Gastrocnemius medialis (tissue), 4 donors: ENCODE measurements around the gene PPP2R1A. TPM values are rescaled to one million over a fixed set of nuclear protein-coding genes. Genes with fewer than 3 reads are reported as not detected.

ENCODE experiments used
- ATAC-seq, 2 donors: fragments of 150-250 bp; one replicate each; pipeline ENCODE4 v1.9.1; 2016
- DNase-seq, 2 donors: peaks; one replicate each; pipeline ENCODE4 v3.0.0-alpha.2; 2019
- H3K27ac ChIP-seq, 4 donors: fragments of 200-600 bp; sonication (generic); 1 replicate in 1 of 4; 2 replicates in 3 of 4; pipeline ENCODE4 v1.5.1; 2016 to 2018; ENCODE audit warnings: mild to moderate bottlenecking in 2 of 4, moderate library complexity in 1 of 4
- H3K27me3 ChIP-seq, 3 donors: fragments of 200-600 bp; sonication (generic) in 2 of 3; 1 replicate in 1 of 3; 2 replicates in 2 of 3; pipeline versions ENCODE4 v1.5.1 to v1.6.0; 2016 to 2019; ENCODE audit warnings: mild to moderate bottlenecking in 1 of 3, moderate library complexity in 1 of 3
- H3K36me3 ChIP-seq, 2 donors: fragments of 200-600 bp; sonication (generic) in 1 of 2; one replicate each; pipeline ENCODE4 v1.5.1; 2017 to 2018
- H3K4me1 ChIP-seq, 2 donors: fragments of 200-600 bp; sonication (generic) in 1 of 2; one replicate each; pipeline ENCODE4 v1.5.1; 2016 to 2017; ENCODE audit warnings: mild to moderate bottlenecking in 2 of 2
- H3K4me3 ChIP-seq, 4 donors: fragments of 200-600 bp; sonication (generic) in 3 of 4; 1 replicate in 1 of 4; 2 replicates in 3 of 4; pipeline ENCODE4 v1.5.1; 2016 to 2019; ENCODE audit warnings: mild to moderate bottlenecking in 2 of 4
- H3K9me3 ChIP-seq, 3 donors: fragments of 200-600 bp; sonication (generic) in 2 of 3; 1 replicate in 1 of 3; 2 replicates in 2 of 3; pipeline ENCODE4 v1.5.1; 2016 to 2019
- CTCF ChIP-seq, 5 experiments: fragments of 450-650 bp in 3 of 5; fragments of 200-600 bp in 2 of 5; sonication (generic) in 2 of 5; IDR thresholded peaks in 4 of 5; conservative IDR thresholded peaks in 1 of 5; 1 replicate in 4 of 5; 2 replicates in 1 of 5; pipeline ENCODE4 v1.5.1; 2016 to 2019; ENCODE audit warnings: antibody characterized with exemption in 5 of 5, mild to moderate bottlenecking in 3 of 5, moderate library complexity in 3 of 5
- POLR2A ChIP-seq, 2 donors: fragments of 450-650 bp; IDR thresholded peaks; one replicate each; pipeline ENCODE4 v1.6.1; 2017; ENCODE audit warnings: antibody characterized with exemption in 2 of 2, mild to moderate bottlenecking in 2 of 2, moderate library complexity in 2 of 2
- in situ Hi-C, 4 donors: fragments of 200-750 bp; cut with MboI; loops; one replicate each; pipeline versions ENCODE4 v1.15.0 to v1.8.0; 2017; ENCODE audit warnings: low sequenced_read_pairs in 4 of 4
- intact Hi-C: fragments of 100-400 bp; cut with DNase I; formaldehyde crosslinking; loops from one replicate; pipeline ENCODE4 v1.15.1; 2023; ENCODE audit warnings: low total_unique reads
- total RNA-seq, 4 donors: library from RNA; depleted of rRNA; stranded (reverse); fragments of >200 nt; gene quantifications; one replicate each; pipeline versions ENCODE4 v1.1.0 to v1.2.3, GENCODE V29; 2016

PPP2R1A gene
- total RNA-seq, 4 donors from 2014 or later = 263 to 302 (median 290) TPM

GRCh38 chr19:52229524-52229923 is 39.7 kb downstream of the PPP2R1A start:
- intact Hi-C loops = no loop called here

GRCh38 chr19:52230685-52231084 is 40.8 kb downstream of the PPP2R1A start:
- ATAC-seq (no peak), DNase-seq (no peak)
- no peak overlapping the region for H3K27ac ChIP-seq
- peaks cover 0 to 25% of the 10 kb centered on the region in 2 donors for H3K36me3 ChIP-seq
- in situ Hi-C loops = no loop called here
- no peaks in the 10 kb centered on the region for H3K4me1 ChIP-seq
- no peak overlapping the region for H3K4me3 ChIP-seq
- no peaks in the 10 kb centered on the region for H3K9me3 ChIP-seq
- intact Hi-C loops = no loop called here
- H3K27me3 ChIP-seq = no peaks in the 10 kb centered on the region
- TF ChIP-seq CTCF (IDR thresholded peaks at IDR 0.05 in 4 of 5, conservative IDR thresholded peaks at IDR 0.05 in 1 of 5) (no peak), POLR2A (IDR thresholded peaks at IDR 0.05) (no peak)

More at GRCh38 chr19:52229524-52229923, 39.7 kb downstream of the PPP2R1A start:
- Histone ChIP-seq H3K9me3 (no peaks in the 10 kb centered on the region), H3K36me3 (peaks cover 0 to 37% of the 10 kb centered on the region in 2 donors), H3K27me3 (no peaks in the 10 kb centered on the region), H3K4me3 (no peak overlapping the region), H3K27ac (no peak overlapping the region), H3K4me1 (no peaks in the 10 kb centered on the region)
- ATAC-seq = no peak
- in situ Hi-C loops = no loop called here
- no peak for DNase-seq
- TF ChIP-seq POLR2A (IDR thresholded peaks at IDR 0.05) (no peak), CTCF (IDR thresholded peaks at IDR 0.05 in 4 of 5, conservative IDR thresholded peaks at IDR 0.05 in 1 of 5) (no peak)

GRCh38 chr19:52231154-52231910 is 41.5 kb downstream of the PPP2R1A start:
- H3K4me3 ChIP-seq = no peak overlapping the region
- H3K4me1 ChIP-seq = no peaks in the 10 kb centered on the region
- in situ Hi-C loops (no loop called here), intact Hi-C loops (no loop called here)
- no peak for DNase-seq
- TF ChIP-seq CTCF (IDR thresholded peaks at IDR 0.05 in 4 of 5, conservative IDR thresholded peaks at IDR 0.05 in 1 of 5) (no peak), POLR2A (IDR thresholded peaks at IDR 0.05) (no peak)
- no peaks in the 10 kb centered on the region for H3K9me3 ChIP-seq
- no peak for ATAC-seq
- peaks cover 0 to 19% of the 10 kb centered on the region in 2 donors for H3K36me3 ChIP-seq
- no peaks in the 10 kb centered on the region for H3K27me3 ChIP-seq
- H3K27ac ChIP-seq = no peak overlapping the region

GRCh38 chr19:52234406-52234805 is 44.6 kb downstream of the PPP2R1A start:
- Histone ChIP-seq H3K4me1 (no peaks in the 10 kb centered on the region), H3K36me3 (no peaks in the 10 kb centered on the region), H3K9me3 (no peaks in the 10 kb centered on the region), H3K4me3 (no peak overlapping the region), H3K27me3 (no peaks in the 10 kb centered on the region), H3K27ac (no peak overlapping the region)
- no peak for DNase-seq
- in situ Hi-C loops = no loop called here
- ATAC-seq = no peak
- TF ChIP-seq CTCF (IDR thresholded peaks at IDR 0.05 in 4 of 5, conservative IDR thresholded peaks at IDR 0.05 in 1 of 5) = no peak
- TF ChIP-seq POLR2A (IDR thresholded peaks at IDR 0.05) = no peak
- intact Hi-C loops = no loop called here
